ENCODE measurements around the gene TNRC6A.

Gene TNRC6A

GRCh38 chr16:24845726-24846547 lies 116.5 kb downstream of the TNRC6A start, which contains the start of gene SLC5A11:
Gene SLC5A11 (plus strand): TSS chr16:24845963. CDS start chr16:24858644, 12,681 bp downstream.
- TF ChIP-seq CTCF (conservative IDR thresholded peaks at IDR 0.05; ENCODE audit: low read length), result no peak
- no peak for TF ChIP-seq EZH2phosphoT487 (IDR thresholded peaks at IDR 0.05; ENCODE audit: borderline replicate concordance)
- H3K79me2 ChIP-seq (ENCODE audit: insufficient read depth, low read length), result no peaks in the 10 kb centered on the region
- H3K9ac ChIP-seq (ENCODE audit: low read depth, low read length, poor library complexity, severe bottlenecking), result no peak within 1 kb of the TSS
- no peaks in the 10 kb centered on the region for H3K36me3 ChIP-seq (ENCODE audit: insufficient read depth, low read length)
- H3F3A ChIP-seq (ENCODE audit: low read depth), result no peaks in the 10 kb centered on the region
- H3K4me1 ChIP-seq (ENCODE audit: insufficient read depth, low read length, poor library complexity, severe bottlenecking), result no peaks in the 10 kb centered on the region
- no peaks in the 10 kb centered on the region for H3K9me3 ChIP-seq (ENCODE audit: insufficient read depth, low read depth, low read length)
- H4K20me1 ChIP-seq (ENCODE audit: insufficient read depth, low read length, poor library complexity, severe bottlenecking), result no peaks in the 10 kb centered on the region
- no peak within 1 kb of the TSS for H2AFZ ChIP-seq (ENCODE audit: low read length)
- H3K4me3 ChIP-seq (ENCODE audit: low read length, poor library complexity, severe bottlenecking), result no peak within 1 kb of the TSS
- no peaks in the 10 kb centered on the region for H3K9me2 ChIP-seq (replicated peaks; ENCODE audit: low read depth, low read length)
- no peaks in the 10 kb centered on the region for H3K27me3 ChIP-seq (ENCODE audit: insufficient read depth, low read length, poor library complexity, severe bottlenecking)
- no peak within 1 kb of the TSS for H3K4me2 ChIP-seq (ENCODE audit: low read depth, low read length, poor library complexity, severe bottlenecking)

DNA sequence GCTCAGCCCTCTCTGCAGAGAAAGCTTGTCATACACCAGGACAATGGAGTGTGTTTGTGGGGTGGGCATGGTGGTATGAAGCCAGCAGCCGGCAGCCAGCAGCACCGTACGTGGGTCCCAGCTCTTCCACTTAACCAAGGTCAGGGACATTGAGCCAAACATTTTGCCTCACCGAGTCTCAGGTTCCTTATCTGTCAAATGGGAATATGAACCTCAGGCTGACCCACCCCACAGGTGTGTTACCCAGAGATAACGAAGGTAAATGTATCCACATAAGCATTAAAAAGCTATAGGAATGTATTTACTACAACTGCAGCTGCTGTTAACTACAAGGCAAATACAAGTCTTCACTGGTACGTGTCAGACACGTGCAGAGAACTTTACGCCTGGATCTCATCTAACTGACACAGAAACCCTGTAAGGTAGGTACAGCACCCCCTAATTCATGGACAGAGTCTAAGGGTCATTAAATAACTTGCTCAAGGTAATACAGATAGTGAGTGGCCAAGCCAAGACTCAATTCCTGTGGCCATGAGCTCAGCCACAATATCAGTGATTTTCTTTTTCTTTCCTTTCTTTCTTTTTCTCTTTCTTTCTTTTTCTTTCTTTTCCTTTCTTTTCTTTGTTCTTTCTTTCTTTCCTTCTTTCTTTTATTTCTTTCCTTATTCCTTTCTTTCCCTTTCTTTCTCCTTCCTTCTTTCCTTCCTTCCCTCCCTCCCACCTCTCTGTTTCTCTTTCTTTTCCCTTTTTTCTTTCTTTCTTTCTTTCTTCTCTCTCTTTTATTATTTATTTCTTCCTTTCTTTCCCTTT lies 117.3 kb downstream of the TNRC6A start:
- no peak overlapping the region for H3K4me3 ChIP-seq (ENCODE audit: low read length, poor library complexity, severe bottlenecking)
- H3K4me2 ChIP-seq (ENCODE audit: low read depth, low read length, poor library complexity, severe bottlenecking), result no peak overlapping the region
- no peaks in the 10 kb centered on the region for H3K4me1 ChIP-seq (ENCODE audit: insufficient read depth, low read length, poor library complexity, severe bottlenecking)
- H3K27me3 ChIP-seq (ENCODE audit: insufficient read depth, low read length, poor library complexity, severe bottlenecking), result no peaks in the 10 kb centered on the region
- no peaks in the 10 kb centered on the region for H4K20me1 ChIP-seq (ENCODE audit: insufficient read depth, low read length, poor library complexity, severe bottlenecking)
- no peaks in the 10 kb centered on the region for H3K9me2 ChIP-seq (replicated peaks; ENCODE audit: low read depth, low read length)
- no peaks in the 10 kb centered on the region for H3K9me3 ChIP-seq (ENCODE audit: insufficient read depth, low read depth, low read length)
- TF ChIP-seq EZH2phosphoT487 (IDR thresholded peaks at IDR 0.05; ENCODE audit: borderline replicate concordance) (no peak), CTCF (conservative IDR thresholded peaks at IDR 0.05; ENCODE audit: low read length) (no peak)
- no peak overlapping the region for H2AFZ ChIP-seq (ENCODE audit: low read length)
- no peaks in the 10 kb centered on the region for H3F3A ChIP-seq (ENCODE audit: low read depth)
- H3K79me2 ChIP-seq (ENCODE audit: insufficient read depth, low read length), result no peaks in the 10 kb centered on the region
- H3K9ac ChIP-seq (ENCODE audit: low read depth, low read length, poor library complexity, severe bottlenecking), result no peak overlapping the region
- no peaks in the 10 kb centered on the region for H3K36me3 ChIP-seq (ENCODE audit: insufficient read depth, low read length)

DNA sequence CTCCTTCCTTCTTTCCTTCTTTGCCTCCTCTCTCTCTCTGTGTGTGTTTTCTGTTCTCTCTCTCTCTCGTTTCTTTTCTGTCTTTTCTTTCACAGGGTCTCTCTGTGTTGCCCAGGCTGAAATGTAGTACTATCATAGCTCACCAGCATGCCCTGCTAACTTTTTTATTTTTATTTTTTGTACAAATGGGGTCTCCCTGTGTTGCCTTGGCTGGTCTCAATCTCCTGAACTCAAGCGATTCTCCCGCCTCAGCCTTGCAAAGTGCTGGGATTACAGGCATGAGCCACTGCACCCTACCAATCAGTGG lies 117.9 kb downstream of the TNRC6A start:
- H3K27me3 ChIP-seq (ENCODE audit: insufficient read depth, low read length, poor library complexity, severe bottlenecking), result no peaks in the 10 kb centered on the region
- H4K20me1 ChIP-seq (ENCODE audit: insufficient read depth, low read length, poor library complexity, severe bottlenecking), result no peaks in the 10 kb centered on the region
- no peaks in the 10 kb centered on the region for H3K9me3 ChIP-seq (ENCODE audit: insufficient read depth, low read depth, low read length)
- no peak overlapping the region for H2AFZ ChIP-seq (ENCODE audit: low read length)
- H3K9ac ChIP-seq (ENCODE audit: low read depth, low read length, poor library complexity, severe bottlenecking), result no peak overlapping the region
- no peak overlapping the region for H3K4me3 ChIP-seq (ENCODE audit: low read length, poor library complexity, severe bottlenecking)
- no peaks in the 10 kb centered on the region for H3K4me1 ChIP-seq (ENCODE audit: insufficient read depth, low read length, poor library complexity, severe bottlenecking)
- H3F3A ChIP-seq (ENCODE audit: low read depth), result no peaks in the 10 kb centered on the region
- H3K79me2 ChIP-seq (ENCODE audit: insufficient read depth, low read length), result no peaks in the 10 kb centered on the region
- TF ChIP-seq EZH2phosphoT487 (IDR thresholded peaks at IDR 0.05; ENCODE audit: borderline replicate concordance) (no peak), CTCF (conservative IDR thresholded peaks at IDR 0.05; ENCODE audit: low read length) (no peak)
- H3K36me3 ChIP-seq (ENCODE audit: insufficient read depth, low read length), result no peaks in the 10 kb centered on the region
- no peaks in the 10 kb centered on the region for H3K9me2 ChIP-seq (replicated peaks; ENCODE audit: low read depth, low read length)
- H3K4me2 ChIP-seq (ENCODE audit: low read depth, low read length, poor library complexity, severe bottlenecking), result no peak overlapping the region
